Measurements from ENCODE around the gene DISP2. TPM values are rescaled to one million over a fixed set of nuclear protein-coding genes. Genes with fewer than 3 reads are reported as not detected.

DISP2 gene
- total RNA-seq, 1 donor from 2014 or later = 5.9 TPM

GRCh38 chr15:40407330-40407990 is 49.4 kb downstream of the DISP2 start:
- DNase-seq (no peak), ATAC-seq (ENCODE audit: poor library complexity) (no peak)
- intact Hi-C loops (cut with DNase I) = no loop called here

DNA sequence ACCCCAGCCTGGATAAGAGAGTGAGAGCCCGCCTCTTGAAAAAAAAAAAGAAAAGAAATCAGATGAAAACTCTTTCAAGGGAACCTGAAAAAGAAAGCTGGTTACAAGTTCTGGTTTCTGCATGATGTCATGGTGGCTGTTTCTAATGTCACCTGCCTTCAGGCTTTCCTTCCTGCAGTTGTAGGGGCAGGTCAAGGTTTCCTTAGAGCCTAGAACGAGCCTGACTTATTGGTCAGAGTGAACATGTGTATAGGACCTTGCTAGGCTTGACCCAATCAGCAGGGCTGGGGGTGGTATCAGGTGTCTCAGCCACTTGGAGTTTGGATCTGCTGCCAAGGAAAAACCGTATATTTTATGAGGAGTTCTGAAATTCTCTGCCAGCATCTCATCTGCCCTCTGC is 51.3 kb downstream of the DISP2 start:
- DNase-seq (no peak), ATAC-seq (ENCODE audit: poor library complexity) (no peak)
- intact Hi-C loops (cut with DNase I) = no loop called here

DNA sequence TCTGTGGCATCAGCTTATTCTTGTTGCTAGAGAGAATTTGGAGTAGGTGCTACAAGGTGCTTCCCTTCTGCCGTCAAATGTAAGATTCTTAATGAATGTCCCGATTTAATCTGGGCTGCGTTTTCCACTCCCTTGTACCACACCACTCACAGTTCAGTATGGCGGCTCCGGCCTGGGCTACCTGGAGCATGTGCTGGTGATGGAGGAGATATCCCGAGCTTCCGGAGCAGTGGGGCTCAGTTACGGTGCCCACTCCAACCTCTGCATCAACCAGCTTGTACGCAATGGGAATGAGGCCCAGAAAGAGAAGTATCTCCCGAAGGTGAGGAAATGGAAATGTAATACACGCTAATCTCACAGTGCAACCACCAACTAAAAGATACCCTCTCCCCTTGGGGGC is 52.5 kb downstream of the DISP2 start:
- no peak for DNase-seq
- intact Hi-C loops (cut with DNase I) = no loop called here
- no peak for ATAC-seq (ENCODE audit: poor library complexity)

GRCh38 chr15:40412095-40412759 is 54.2 kb downstream of the DISP2 start:
- ATAC-seq (ENCODE audit: poor library complexity) (peak; percentile 28), DNase-seq (no peak)
- intact Hi-C loops (cut with DNase I) = no loop called here

DNA sequence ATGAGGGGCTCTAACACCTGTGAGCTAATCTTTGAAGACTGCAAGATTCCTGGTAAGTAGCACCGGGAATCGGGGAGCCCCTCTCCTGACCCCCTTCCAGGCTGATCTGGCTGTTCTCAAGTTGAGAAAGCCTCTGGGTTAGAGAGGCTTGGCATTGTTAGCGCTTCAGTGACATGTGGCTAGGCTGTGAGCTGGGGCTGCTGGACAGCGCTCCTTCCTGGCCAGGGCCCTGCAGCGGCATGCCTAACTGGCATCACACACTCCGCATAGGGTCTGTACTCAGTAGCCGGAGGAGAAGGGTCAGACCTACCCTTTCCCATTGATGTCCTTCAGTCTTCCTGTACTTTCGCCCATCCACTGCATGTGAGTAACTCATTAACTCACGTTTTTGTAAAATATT is 55.0 kb downstream of the DISP2 start:
- no peak for DNase-seq
- intact Hi-C loops (cut with DNase I) = no loop called here
- no peak for ATAC-seq (ENCODE audit: poor library complexity)

GRCh38 chr15:40414816-40415215 is 56.8 kb downstream of the DISP2 start:
- DNase-seq (no peak), ATAC-seq (ENCODE audit: poor library complexity) (no peak)
- intact Hi-C loops (cut with DNase I) = no loop called here

GRCh38 chr15:40415226-40415625 is 57.2 kb downstream of the DISP2 start:
- ATAC-seq (ENCODE audit: poor library complexity) = no peak
- DNase-seq = no peak
- intact Hi-C loops (cut with DNase I) = no loop called here

DNA sequence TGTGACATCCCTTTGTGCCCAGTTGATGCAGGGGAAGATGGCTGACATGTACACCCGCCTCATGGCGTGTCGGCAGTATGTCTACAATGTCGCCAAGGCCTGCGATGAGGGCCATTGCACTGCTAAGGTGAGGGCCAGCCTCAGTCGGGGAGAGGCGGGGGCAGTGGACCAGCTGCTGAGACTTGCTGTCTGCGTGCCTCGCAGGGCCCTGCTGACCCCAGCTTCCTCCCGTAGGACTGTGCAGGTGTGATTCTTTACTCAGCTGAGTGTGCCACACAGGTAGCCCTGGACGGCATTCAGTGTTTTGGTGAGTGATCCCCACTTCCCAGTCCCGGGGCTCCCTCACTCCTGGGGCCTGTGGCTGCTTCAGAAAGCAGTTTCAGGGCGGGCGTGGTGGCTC is 58.0 kb downstream of the DISP2 start:
- ATAC-seq (ENCODE audit: poor library complexity) (no peak), DNase-seq (no peak)
- intact Hi-C loops (cut with DNase I) = no loop called here

GRCh38 chr15:40418126-40418525 is 60.1 kb downstream of the DISP2 start:
- ATAC-seq (ENCODE audit: poor library complexity) (no peak), DNase-seq (no peak)
- intact Hi-C loops (cut with DNase I) = no loop called here

DNA sequence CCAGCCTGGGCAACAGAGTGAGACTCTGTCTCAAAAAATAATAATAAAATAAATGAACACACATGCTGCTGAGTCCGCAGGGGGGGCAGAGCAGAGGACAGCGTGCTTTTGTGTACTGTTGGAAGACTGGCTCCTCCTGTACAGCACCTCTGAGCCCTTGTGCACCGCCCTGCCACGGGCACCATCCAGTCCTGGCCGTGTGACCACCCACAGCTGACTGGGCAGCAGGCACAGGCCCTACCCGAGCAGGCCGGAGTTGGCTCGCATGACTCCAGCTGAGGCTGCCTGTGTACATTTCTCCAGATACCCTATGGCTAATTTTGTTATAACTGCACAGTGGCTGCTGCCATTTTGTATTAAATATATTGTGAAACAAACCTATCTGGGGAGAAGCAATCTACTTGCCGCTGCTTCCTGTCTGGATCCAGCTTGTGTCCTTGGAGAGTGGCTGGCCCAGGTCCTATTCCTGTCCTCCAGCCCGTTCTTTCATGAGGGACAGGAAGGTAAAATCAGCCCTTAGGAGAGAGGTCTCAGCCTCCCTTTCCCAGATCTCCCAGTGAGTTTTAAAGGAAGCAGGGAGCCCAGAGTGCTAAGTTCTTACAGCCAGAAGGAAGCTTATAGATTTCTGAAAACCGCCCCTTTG is 62.2 kb downstream of the DISP2 start:
- ATAC-seq (ENCODE audit: poor library complexity) = peak; percentile 71
- intact Hi-C loops (cut with DNase I) = loop anchor here (2.0 to 5.0 kb wide), 3 partner anchors 53 to 137 kb away; partner anchors contain the start of genes ANKRD63 and INAFM2
- peak; percentile 53 for DNase-seq

DNA sequence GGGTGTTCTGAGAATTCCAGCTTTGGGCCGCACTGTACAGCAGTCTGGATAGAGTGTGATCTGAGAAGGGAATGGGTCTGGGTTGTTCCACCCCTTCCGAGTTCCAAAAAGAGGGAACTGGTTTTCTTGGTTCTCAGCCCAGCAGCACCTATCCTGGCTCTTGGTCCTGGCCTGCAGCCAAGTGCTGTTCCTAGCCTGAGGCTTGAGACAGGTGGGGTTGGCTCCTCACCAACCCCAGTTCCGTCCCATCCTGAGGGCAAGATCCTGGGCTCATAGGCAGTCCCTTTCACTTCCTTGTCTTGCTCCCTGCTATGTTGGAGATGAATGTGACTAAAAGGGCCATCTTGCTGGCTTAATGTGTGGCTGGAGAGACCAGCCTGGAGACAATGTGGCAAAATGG is 62.8 kb downstream of the DISP2 start:
- DNase-seq (no peak), ATAC-seq (ENCODE audit: poor library complexity) (peak; percentile 40)
- intact Hi-C loops (cut with DNase I) = loop anchor here (2.0 to 5.0 kb wide), 3 partner anchors 53 to 138 kb away; partner anchors contain the start of genes ANKRD63 and INAFM2

DNA sequence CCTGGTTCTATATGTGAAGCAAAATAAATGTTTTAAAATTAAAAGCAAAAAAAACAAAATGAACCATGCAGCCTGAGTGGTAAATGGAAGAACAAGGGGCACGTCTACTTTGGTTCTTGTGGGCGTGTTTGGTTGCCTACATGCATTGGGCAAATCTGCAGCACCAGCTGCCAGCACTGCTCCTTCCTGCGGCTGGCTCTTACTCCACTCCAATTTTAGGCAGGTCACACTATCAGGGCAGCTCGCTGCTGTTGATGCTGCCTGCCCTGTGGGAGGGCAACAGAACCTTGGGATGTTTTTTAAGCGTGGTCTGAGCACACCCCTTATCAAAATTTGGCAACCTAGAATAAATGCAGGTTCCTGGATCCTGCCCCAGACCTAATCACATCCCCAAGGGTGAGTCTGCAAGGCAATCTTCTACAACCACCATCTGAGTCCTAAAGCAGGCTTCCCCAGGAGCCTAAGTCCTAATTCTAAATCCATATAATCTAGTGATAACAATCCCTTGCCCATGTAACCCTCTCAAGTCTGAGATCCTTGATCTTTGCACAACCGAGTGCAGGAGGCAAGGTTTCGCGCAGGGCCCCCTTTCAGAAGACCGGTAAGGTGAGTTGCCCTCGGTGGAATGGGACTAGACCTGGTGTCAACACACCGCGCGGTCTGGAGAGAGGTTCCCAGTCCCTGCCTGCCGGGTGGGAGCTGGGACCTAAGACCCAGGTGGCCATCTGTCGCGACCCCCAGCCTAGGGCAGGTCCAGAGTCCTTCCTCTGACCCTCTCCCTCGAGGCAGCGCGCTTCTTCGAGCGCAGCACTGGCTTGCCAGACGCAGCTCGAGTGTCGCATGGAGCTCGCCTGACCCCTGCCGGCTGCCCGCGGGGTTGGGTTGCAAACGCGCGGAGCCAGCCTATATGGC is 63.5 kb downstream of the DISP2 start:
- peak; percentile 91 for ATAC-seq (ENCODE audit: poor library complexity)
- peak; percentile 90 for DNase-seq
- intact Hi-C loops (cut with DNase I) = loop anchor here (2.0 to 5.0 kb wide), 3 partner anchors 54 to 139 kb away; partner anchors contain the start of genes ANKRD63 and INAFM2

DNA sequence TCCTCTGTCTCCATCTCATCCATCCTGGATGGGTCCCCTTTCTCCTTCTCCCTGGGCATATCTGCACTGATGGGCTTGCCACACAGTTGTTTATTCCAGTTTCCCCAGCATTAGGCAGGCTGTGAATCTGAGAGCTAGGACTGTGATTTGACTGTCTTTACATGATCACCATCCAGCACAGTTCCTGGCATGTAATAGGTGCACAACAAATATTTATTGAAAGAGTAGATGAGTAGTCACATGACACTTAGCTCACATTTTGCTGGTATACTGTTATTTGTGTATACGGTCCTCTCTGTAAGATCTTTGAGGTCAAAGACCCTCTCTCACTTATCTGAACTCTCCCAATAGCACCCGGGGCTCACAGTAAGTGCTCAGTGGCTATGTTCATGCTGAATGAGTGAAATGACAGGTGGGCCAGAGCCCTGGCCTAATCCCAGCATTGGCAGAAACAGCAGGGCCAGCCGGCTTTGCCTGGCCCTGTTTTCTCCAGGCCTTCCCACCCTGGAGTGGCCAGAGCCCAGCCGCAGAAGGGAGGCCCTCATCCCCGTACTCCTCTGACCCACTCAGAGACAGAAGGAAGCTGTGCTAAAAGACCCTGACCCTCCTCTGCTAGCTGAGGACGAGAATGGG is 66.6 kb downstream of the DISP2 start:
- ATAC-seq (ENCODE audit: poor library complexity) = no peak
- DNase-seq = no peak
- intact Hi-C loops (cut with DNase I) = loop anchor here (5.0 kb wide), 2 partner anchors 57 to 102 kb away; partner anchors contain the start of gene INAFM2

DNA sequence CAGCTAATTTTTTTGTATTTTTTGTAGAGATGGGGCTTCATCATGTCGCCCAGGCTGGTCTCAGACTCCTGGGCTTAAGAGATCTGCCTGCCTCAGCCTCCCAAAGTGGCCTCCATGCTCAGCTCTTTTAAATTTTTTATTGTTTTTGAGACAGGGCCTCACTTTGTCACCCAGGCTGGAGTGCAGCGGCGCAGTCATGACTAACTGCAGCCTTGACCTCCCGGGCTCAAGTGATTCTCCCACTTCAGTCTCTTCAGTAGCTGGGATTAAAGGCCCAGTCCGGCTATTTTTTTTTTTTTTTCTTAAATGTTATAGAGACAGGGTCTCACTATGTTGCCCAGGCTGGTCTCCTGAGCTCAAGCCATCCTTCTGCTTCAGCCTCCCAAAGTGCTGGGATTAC is 67.7 kb downstream of the DISP2 start:
- DNase-seq = no peak
- intact Hi-C loops (cut with DNase I) = no loop called here
- no peak for ATAC-seq (ENCODE audit: poor library complexity)

- intact Hi-C loops (cut with DNase I) = no loop called here
- ATAC-seq (ENCODE audit: poor library complexity) (no peak), DNase-seq (no peak)
Measured at GRCh38 chr15:40427188-40427587, 69.2 kb downstream of the DISP2 start.

DNA sequence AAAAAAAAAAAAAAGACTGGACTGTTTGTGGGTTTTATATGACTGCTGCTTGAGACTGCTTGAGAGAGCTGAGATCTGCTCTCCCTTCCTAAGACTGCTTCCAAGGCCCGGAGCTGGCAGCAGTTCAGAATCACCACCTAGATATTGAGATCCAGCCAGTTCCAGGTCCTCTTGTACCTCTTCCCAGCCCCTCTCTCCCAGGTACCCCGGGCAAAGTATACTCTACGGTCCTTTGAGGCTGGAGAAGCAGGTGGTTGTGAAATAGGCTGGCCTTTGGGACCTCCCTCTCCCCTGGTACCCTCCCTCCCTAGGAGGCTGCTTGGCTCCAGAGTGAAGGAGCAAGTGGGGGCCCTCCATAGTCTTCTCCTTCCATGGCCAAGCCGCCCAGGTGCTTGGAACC is 70.2 kb downstream of the DISP2 start:
- ATAC-seq (ENCODE audit: poor library complexity) = no peak
- intact Hi-C loops (cut with DNase I) = no loop called here
- no peak for DNase-seq

Measured in Right ventricle myocardium superior (tissue), 1 donor.